ENCODE results near the gene ACTR3C. TPM values are rescaled to one million over a fixed set of nuclear protein-coding genes. Genes with fewer than 3 reads are reported as not detected.

Gene ACTR3C
- total and polyA plus RNA-seq, 2 experiments from 2014 or later: 1.5 to 3.5 TPM

- H3K27ac ChIP-seq (ENCODE audit: low read depth): peak overlapping the region; percentile 72
- no peak overlapping the region for H3K27ac Mint-ChIP-seq
- peak overlapping the region; percentile 98 for H3K4me2 ChIP-seq
Measured at GRCh38 chr7:150324373-150324961, 1.1 kb upstream of the ACTR3C start.

More at GRCh38 chr7:150324373-150324961, 1.1 kb upstream of the ACTR3C start:
- Histone ChIP-seq H3K36me3 (ENCODE audit: insufficient read depth) (peaks cover 26% of the 10 kb centered on the region; the same call in 1 of the 2 replicates), H2AFZ (no peak overlapping the region), H4K20me1 (replicated peaks; ENCODE audit: insufficient read depth) (no peaks in the 10 kb centered on the region), H3K4me3 (peak overlapping the region; percentile 85), H3F3A (replicated peaks; ENCODE audit: low read depth) (peaks cover 27% of the 10 kb centered on the region), H3K27me3 (ENCODE audit: insufficient read depth) (0 out of 2 replicates have a peak, but pooled peaks cover 2% of the 10 kb centered on the region), H3K4me1 (ENCODE audit: insufficient read depth) (peaks cover 55% of the 10 kb centered on the region), H3K9me2 (ENCODE audit: insufficient read depth) (peaks cover 8% of the 10 kb centered on the region; the same call in 1 of the 2 replicates), H3K79me2 (replicated peaks; ENCODE audit: insufficient read depth) (peaks cover 36% of the 10 kb centered on the region)
- Mint-ChIP-seq H3K36me3 (ENCODE audit: low read depth) (peaks cover 27% of the 10 kb centered on the region; the same call in 2 of the 3 replicates), H3K9me3 (no peaks in the 10 kb centered on the region), H3K4me1 (peaks cover 41% of the 10 kb centered on the region), H3K27me3 (ENCODE audit: insufficient read depth, low read depth, poor library complexity) (peaks cover 20% of the 10 kb centered on the region), H3K4me3 (peak overlapping the region; percentile 76)
- DNase-seq (ENCODE audit: low spot score) (peak; percentile 17), ATAC-seq (peak; percentile 18)
- TF ChIP-seq EZH2phosphoT487 (IDR thresholded peaks at IDR 0.05; ENCODE audit: unreplicated experiment): no peak
- TF ChIP-seq CREB1 (CRISPR knock-in tag; IDR thresholded peaks at IDR 0.05; ENCODE audit: low read depth): no peak
- TF ChIP-seq EZH2 (IDR thresholded peaks at IDR 0.05; ENCODE audit: low read depth, unreplicated experiment): no peak
- TF ChIP-seq, protein P1, sequence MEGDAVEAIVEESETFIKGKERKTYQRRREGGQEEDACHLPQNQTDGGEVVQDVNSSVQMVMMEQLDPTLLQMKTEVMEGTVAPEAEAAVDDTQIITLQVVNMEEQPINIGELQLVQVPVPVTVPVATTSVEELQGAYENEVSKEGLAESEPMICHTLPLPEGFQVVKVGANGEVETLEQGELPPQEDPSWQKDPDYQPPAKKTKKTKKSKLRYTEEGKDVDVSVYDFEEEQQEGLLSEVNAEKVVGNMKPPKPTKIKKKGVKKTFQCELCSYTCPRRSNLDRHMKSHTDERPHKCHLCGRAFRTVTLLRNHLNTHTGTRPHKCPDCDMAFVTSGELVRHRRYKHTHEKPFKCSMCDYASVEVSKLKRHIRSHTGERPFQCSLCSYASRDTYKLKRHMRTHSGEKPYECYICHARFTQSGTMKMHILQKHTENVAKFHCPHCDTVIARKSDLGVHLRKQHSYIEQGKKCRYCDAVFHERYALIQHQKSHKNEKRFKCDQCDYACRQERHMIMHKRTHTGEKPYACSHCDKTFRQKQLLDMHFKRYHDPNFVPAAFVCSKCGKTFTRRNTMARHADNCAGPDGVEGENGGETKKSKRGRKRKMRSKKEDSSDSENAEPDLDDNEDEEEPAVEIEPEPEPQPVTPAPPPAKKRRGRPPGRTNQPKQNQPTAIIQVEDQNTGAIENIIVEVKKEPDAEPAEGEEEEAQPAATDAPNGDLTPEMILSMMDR (conservative IDR thresholded peaks at IDR 0.05; ENCODE audit: low read depth in 2 of 2): no peak
- TF ChIP-seq REST (IDR thresholded peaks at IDR 0.05; ENCODE audit: unreplicated experiment): no peak
- no peak for TF ChIP-seq POLR2AphosphoS5 (IDR thresholded peaks at IDR 0.05; ENCODE audit: low read depth)
- no peak for TF ChIP-seq STAT1 (IDR thresholded peaks at IDR 0.05; ENCODE audit: unreplicated experiment)
- TF ChIP-seq, protein P2, sequence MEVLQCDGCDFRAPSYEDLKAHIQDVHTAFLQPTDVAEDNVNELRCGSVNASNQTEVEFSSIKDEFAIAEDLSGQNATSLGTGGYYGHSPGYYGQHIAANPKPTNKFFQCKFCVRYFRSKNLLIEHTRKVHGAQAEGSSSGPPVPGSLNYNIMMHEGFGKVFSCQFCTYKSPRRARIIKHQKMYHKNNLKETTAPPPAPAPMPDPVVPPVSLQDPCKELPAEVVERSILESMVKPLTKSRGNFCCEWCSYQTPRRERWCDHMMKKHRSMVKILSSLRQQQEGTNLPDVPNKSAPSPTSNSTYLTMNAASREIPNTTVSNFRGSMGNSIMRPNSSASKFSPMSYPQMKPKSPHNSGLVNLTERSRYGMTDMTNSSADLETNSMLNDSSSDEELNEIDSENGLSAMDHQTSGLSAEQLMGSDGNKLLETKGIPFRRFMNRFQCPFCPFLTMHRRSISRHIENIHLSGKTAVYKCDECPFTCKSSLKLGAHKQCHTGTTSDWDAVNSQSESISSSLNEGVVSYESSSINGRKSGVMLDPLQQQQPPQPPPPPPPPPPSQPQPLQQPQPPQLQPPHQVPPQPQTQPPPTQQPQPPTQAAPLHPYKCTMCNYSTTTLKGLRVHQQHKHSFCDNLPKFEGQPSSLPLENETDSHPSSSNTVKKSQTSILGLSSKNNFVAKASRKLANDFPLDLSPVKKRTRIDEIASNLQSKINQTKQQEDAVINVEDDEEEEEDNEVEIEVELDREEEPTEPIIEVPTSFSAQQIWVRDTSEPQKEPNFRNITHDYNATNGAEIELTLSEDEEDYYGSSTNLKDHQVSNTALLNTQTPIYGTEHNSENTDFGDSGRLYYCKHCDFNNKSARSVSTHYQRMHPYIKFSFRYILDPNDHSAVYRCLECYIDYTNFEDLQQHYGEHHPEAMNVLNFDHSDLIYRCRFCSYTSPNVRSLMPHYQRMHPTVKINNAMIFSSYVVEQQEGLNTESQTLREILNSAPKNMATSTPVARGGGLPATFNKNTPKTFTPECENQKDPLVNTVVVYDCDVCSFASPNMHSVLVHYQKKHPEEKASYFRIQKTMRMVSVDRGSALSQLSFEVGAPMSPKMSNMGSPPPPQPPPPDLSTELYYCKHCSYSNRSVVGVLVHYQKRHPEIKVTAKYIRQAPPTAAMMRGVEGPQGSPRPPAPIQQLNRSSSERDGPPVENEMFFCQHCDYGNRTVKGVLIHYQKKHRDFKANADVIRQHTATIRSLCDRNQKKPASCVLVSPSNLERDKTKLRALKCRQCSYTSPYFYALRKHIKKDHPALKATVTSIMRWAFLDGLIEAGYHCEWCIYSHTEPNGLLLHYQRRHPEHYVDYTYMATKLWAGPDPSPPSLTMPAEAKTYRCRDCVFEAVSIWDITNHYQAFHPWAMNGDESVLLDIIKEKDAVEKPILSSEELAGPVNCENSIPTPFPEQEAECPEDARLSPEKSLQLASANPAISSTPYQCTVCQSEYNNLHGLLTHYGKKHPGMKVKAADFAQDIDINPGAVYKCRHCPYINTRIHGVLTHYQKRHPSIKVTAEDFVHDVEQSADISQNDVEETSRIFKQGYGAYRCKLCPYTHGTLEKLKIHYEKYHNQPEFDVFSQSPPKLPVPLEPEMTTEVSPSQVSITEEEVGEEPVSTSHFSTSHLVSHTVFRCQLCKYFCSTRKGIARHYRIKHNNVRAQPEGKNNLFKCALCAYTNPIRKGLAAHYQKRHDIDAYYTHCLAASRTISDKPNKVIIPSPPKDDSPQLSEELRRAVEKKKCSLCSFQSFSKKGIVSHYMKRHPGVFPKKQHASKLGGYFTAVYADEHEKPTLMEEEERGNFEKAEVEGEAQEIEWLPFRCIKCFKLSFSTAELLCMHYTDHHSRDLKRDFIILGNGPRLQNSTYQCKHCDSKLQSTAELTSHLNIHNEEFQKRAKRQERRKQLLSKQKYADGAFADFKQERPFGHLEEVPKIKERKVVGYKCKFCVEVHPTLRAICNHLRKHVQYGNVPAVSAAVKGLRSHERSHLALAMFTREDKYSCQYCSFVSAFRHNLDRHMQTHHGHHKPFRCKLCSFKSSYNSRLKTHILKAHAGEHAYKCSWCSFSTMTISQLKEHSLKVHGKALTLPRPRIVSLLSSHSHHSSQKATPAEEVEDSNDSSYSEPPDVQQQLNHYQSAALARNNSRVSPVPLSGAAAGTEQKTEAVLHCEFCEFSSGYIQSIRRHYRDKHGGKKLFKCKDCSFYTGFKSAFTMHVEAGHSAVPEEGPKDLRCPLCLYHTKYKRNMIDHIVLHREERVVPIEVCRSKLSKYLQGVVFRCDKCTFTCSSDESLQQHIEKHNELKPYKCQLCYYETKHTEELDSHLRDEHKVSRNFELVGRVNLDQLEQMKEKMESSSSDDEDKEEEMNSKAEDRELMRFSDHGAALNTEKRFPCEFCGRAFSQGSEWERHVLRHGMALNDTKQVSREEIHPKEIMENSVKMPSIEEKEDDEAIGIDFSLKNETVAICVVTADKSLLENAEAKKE (CRISPR knock-in tag; IDR thresholded peaks at IDR 0.05): no peak
- no peak for TF ChIP-seq NANOG (IDR thresholded peaks at IDR 0.05; ENCODE audit: borderline replicate concordance)
- TF ChIP-seq ZNF114 (CRISPR knock-in tag; IDR thresholded peaks at IDR 0.05): no peak
- TF ChIP-seq JUNB (IDR thresholded peaks at IDR 0.05; ENCODE audit: unreplicated experiment): no peak
